PC-3 (cell line): ENCODE measurements around the gene ANKRD49. TPM values are rescaled to one million over a fixed set of nuclear protein-coding genes. Genes with fewer than 3 reads are reported as not detected.

ENCODE experiments used
- ATAC-seq: fragments of 200-7000 bp; cut with Tn5 transposase; 2 replicates; pipeline ENCODE4 v1.9.1; 2020; ENCODE audit warnings: mild to moderate bottlenecking, moderate library complexity
- Bru-seq: library from RNA; stranded (reverse); fragments of 400-500 nt; gene quantifications from one replicate; lab custom pipeline; 2021; lab: Mats Ljungman, UMichigan
- BruChase-seq, 2 experiments: library from RNA; stranded (reverse); fragments of 400-500 nt; gene quantifications; one replicate each; lab custom pipeline; 2021; lab: Mats Ljungman, UMichigan
- BruUV-seq: library from RNA; stranded (reverse); fragments of 400-500 nt; replicated peaks from 2 replicates; lab custom pipeline; 2021; lab: Mats Ljungman, UMichigan
- CTCF ChIA-PET: fragments of 300-600 bp; sonication (Branson Sonifier 250); formaldehyde crosslinking; loops from one replicate; lab custom pipeline; 2022; ENCODE audit warnings: antibody characterized with exemption; lab: Charles Lee
- POLR2A ChIA-PET: fragments of 300-600 bp; sonication (Branson Sonifier 250); formaldehyde crosslinking; loops from one replicate; lab custom pipeline; 2022; ENCODE audit warnings: antibody characterized with exemption; ENCODE audit not compliant: unreplicated experiment; lab: Charles Lee
- DNase-seq: peaks from one replicate; pipeline ENCODE4 v3.0.0-alpha.2; 2015
- H2AFZ ChIP-seq: fragments of 300-600 bp; sonication (generic); 2 replicates; pipeline ENCODE4 v1.6.0; 2016; ENCODE audit warnings: antibody characterized with exemption, low read length
- H3F3A ChIP-seq: fragments of 300-600 bp; sonication (generic); one replicate; pipeline ENCODE4 v1.6.0; 2017; ENCODE audit warnings: antibody characterized with exemption, low read length, control low read depth, mild to moderate bottlenecking; ENCODE audit not compliant: unreplicated experiment
- H3K27ac ChIP-seq: fragments of 300-600 bp; sonication (generic); 2 replicates; pipeline ENCODE4 v1.5.1; 2016; ENCODE audit warnings: mild to moderate bottlenecking, low read length
- H3K27me3 ChIP-seq: fragments of 300-600 bp; sonication (generic); 2 replicates; pipeline ENCODE4 v1.6.1; 2016; ENCODE audit warnings: low read length, mixed read lengths
- H3K36me3 ChIP-seq: fragments of 300-600 bp; sonication (generic); 2 replicates; pipeline ENCODE4 v1.6.1; 2016; ENCODE audit warnings: low read depth, mixed run types, low read length, mixed read lengths
- H3K4me1 ChIP-seq: fragments of 300-600 bp; sonication (generic); 2 replicates; pipeline ENCODE4 v1.5.1; 2016; ENCODE audit warnings: low read length; ENCODE audit not compliant: insufficient read depth
- H3K4me2 ChIP-seq: fragments of 300-600 bp; sonication (generic); 2 replicates; pipeline ENCODE4 v1.6.0; 2016; ENCODE audit warnings: low read length
- H3K4me3 ChIP-seq: fragments of 300-600 bp; sonication (generic); 2 replicates; pipeline ENCODE4 v1.5.1; 2016; ENCODE audit warnings: mild to moderate bottlenecking, low read length, mixed read lengths
- H3K79me2 ChIP-seq: fragments of 300-600 bp; sonication (generic); 2 replicates; pipeline ENCODE4 v1.6.1; 2017; ENCODE audit warnings: low read length, mixed read lengths
- H3K9ac ChIP-seq: fragments of 300-600 bp; sonication (generic); 2 replicates; pipeline ENCODE4 v1.6.0; 2016; ENCODE audit warnings: mild to moderate bottlenecking, low read length
- H3K9me2 ChIP-seq: fragments of 300-600 bp; sonication (generic); replicated peaks from 2 replicates; pipeline ENCODE4 v1.6.1; 2016; ENCODE audit warnings: mixed run types, low read length, mixed read lengths
- H3K9me3 ChIP-seq: fragments of 300-600 bp; sonication (generic); 2 replicates; pipeline ENCODE4 v1.6.1; 2016; ENCODE audit warnings: low read length, mixed read lengths
- H4K20me1 ChIP-seq: fragments of 300-600 bp; sonication (generic); 2 replicates; pipeline ENCODE4 v1.6.1; 2016; ENCODE audit warnings: low read length, mixed read lengths
- EZH2 ChIP-seq: fragments of 300-600 bp; sonication (generic); IDR thresholded peaks from one replicate; pipeline ENCODE4 v1.6.1; 2017; ENCODE audit warnings: antibody characterized with exemption, mild to moderate bottlenecking, low read length; ENCODE audit not compliant: unreplicated experiment
- EZH2phosphoT487 ChIP-seq: fragments of 300-600 bp; sonication (generic); IDR thresholded peaks from 2 replicates; pipeline ENCODE4 v1.6.1; 2018; ENCODE audit warnings: mild to moderate bottlenecking, antibody characterized with exemption, low read length, borderline replicate concordance
- intact Hi-C: fragments of 100-400 bp; cut with micrococcal nuclease; formaldehyde crosslinking; loops from 2 replicates; pipeline ENCODE4 v1.9.0; 2023
- long read RNA-seq: library from polyadenylated mRNA; unstranded; transcript quantifications from one replicate; pipeline ENCODE4 v2.0.0, GENCODE V29; 2021; ENCODE audit not compliant: unreplicated experiment
- total RNA-seq: library from RNA; depleted of rRNA; stranded (reverse); fragments of >200 nt; gene quantifications from 2 replicates; pipeline ENCODE4 v1.2.3, GENCODE V29; 2014; rRNA removed
- TF ChIP-seq, protein P1 (sequence below): fragments of 300-600 bp; sonication (generic); conservative IDR thresholded peaks from 2 replicates; pipeline ENCODE4 v1.5.1; 2017; ENCODE audit warnings: antibody characterized with exemption, low read depth, mild to moderate bottlenecking, low read length

ANKRD49 gene
- 6.9 and 9.0 TPM in 2 replicates for total RNA-seq
- Bru-seq, nascent RNA: percentile 80 among the genes with signal in this experiment
- percentile 63 among the genes with signal in this experiment for BruChase-seq, experiment 1, labeled RNA remaining after a 6-hour chase
- percentile 90 among the genes with signal in this experiment for BruChase-seq, experiment 2, labeled RNA remaining after a 2-hour chase
- long read RNA-seq, transcript ANKRD49-210 (3 exons, 2,268 nt): major isoform, 10 of 21 reads
- long read RNA-seq, partial matches to known transcripts: 0 of 21 reads
- long read RNA-seq, other reads (novel, unspliced or antisense): 7 of 21 reads

DNA sequence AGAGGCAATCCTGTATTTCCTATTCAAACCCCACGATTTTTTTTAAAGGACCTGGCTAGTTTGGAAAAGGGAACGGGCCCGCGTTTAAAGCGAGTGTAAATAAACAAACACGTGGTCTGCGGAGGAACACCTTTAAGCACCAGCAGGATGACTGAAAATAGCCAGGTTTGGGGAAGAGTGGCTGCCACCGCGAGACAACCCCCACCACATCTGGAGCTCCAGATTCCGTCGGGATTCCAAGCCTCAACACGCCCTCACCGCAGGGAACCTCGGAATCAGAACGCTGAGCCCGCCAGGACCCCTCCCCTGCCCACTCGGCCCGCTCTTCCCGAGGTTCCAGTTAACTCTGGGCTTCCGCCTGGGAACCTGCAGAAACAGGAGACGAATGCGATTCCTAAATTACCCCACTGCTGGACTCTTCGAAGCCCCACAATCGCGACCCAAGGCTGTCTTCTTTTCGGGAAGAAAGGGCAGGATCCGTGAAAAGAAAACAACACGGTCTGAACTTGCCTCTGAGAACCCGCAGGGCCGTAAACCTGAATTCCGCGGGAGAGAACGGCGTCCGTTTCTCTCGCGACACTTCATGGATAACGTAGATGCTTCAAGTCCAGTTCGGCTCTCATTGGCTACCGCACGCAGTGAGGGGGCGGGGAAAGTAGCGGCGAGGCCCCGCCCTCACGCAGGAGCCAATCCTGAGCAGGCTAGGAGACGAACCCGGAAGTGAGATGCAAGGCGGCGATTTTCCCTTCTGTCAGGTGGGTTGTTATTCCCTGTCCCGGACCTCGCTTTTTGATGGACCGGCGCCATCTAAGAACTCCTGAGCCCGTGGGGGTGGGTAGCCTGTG lies at the start of gene ANKRD49, which contains the start of gene MRE11:
Gene ANKRD49, plus strand, starts transcription at position 704 of the 845 bp plus-strand sequence. CDS start 2,710 bp downstream, outside the sequence.
Gene MRE11, minus strand, starts transcription at position 564 of the 845 bp plus-strand sequence. CDS start 1,043 bp downstream, outside the sequence.
- no peaks in the 10 kb centered on the region for H4K20me1 ChIP-seq
- TF ChIP-seq, protein P1, sequence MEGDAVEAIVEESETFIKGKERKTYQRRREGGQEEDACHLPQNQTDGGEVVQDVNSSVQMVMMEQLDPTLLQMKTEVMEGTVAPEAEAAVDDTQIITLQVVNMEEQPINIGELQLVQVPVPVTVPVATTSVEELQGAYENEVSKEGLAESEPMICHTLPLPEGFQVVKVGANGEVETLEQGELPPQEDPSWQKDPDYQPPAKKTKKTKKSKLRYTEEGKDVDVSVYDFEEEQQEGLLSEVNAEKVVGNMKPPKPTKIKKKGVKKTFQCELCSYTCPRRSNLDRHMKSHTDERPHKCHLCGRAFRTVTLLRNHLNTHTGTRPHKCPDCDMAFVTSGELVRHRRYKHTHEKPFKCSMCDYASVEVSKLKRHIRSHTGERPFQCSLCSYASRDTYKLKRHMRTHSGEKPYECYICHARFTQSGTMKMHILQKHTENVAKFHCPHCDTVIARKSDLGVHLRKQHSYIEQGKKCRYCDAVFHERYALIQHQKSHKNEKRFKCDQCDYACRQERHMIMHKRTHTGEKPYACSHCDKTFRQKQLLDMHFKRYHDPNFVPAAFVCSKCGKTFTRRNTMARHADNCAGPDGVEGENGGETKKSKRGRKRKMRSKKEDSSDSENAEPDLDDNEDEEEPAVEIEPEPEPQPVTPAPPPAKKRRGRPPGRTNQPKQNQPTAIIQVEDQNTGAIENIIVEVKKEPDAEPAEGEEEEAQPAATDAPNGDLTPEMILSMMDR: no peak
- no peak for TF ChIP-seq EZH2
- TF ChIP-seq EZH2phosphoT487: no peak
- no peaks in the 10 kb centered on the region for H3F3A ChIP-seq
- peaks cover 25% of the 10 kb centered on the region for H3K4me1 ChIP-seq
- no peaks in the 10 kb centered on the region for H3K9me2 ChIP-seq
- BruUV-seq: TSS peak; percentile 71
- peaks cover 22% of the 10 kb centered on the region; the same call in 1 of the 2 replicates for H3K36me3 ChIP-seq
- ATAC-seq (peak; percentile 99), DNase-seq (peak; percentile 100)
- POLR2A ChIA-PET: no interaction called here
- H3K79me2 ChIP-seq: peaks cover 39% of the 10 kb centered on the region
- peak within 1 kb of the TSS; percentile 79 for H3K4me3 ChIP-seq
- no peaks in the 10 kb centered on the region for H3K27me3 ChIP-seq
- H3K27ac ChIP-seq: peak within 1 kb of the TSS; percentile 60
- peak within 1 kb of the TSS; percentile 90 for H2AFZ ChIP-seq
- H3K4me2 ChIP-seq: peak within 1 kb of the TSS; percentile 95
- CTCF ChIA-PET: no interaction called here
- H3K9me3 ChIP-seq: no peaks in the 10 kb centered on the region
- intact Hi-C loops: loop anchor here (1.0 to 5.0 kb wide), 3 partner anchors 20 to 586 kb away; no protein-coding TSS in a partner anchor
- peak within 1 kb of the TSS; percentile 90 for H3K9ac ChIP-seq

GRCh38 chr11:94445641-94446040 lies 48.1 kb upstream of the ANKRD49 start:
- no peak overlapping the region for H3K4me2 ChIP-seq
- H3K27me3 ChIP-seq: no peaks in the 10 kb centered on the region
- no TSS peak for BruUV-seq
- no peak overlapping the region for H3K4me3 ChIP-seq
- no peaks in the 10 kb centered on the region for H3K9me2 ChIP-seq
- POLR2A ChIA-PET: no interaction called here
- intact Hi-C loops: no loop called here
- no peak for TF ChIP-seq EZH2
- no peak for ATAC-seq
- H3K79me2 ChIP-seq: no peaks in the 10 kb centered on the region
- no peaks in the 10 kb centered on the region for H3K9me3 ChIP-seq
- H3K4me1 ChIP-seq: peaks cover 18% of the 10 kb centered on the region
- H3K36me3 ChIP-seq: peaks cover 16% of the 10 kb centered on the region; the same call in 1 of the 2 replicates
- H3K27ac ChIP-seq: no peak overlapping the region
- H3K9ac ChIP-seq: no peak overlapping the region
- peaks cover 4% of the 10 kb centered on the region; the same call in 1 of the 2 replicates for H4K20me1 ChIP-seq
- DNase-seq: no peak
- peaks cover 10% of the 10 kb centered on the region for H3F3A ChIP-seq
- H2AFZ ChIP-seq: no peak overlapping the region
- CTCF ChIA-PET: no interaction called here

DNA sequence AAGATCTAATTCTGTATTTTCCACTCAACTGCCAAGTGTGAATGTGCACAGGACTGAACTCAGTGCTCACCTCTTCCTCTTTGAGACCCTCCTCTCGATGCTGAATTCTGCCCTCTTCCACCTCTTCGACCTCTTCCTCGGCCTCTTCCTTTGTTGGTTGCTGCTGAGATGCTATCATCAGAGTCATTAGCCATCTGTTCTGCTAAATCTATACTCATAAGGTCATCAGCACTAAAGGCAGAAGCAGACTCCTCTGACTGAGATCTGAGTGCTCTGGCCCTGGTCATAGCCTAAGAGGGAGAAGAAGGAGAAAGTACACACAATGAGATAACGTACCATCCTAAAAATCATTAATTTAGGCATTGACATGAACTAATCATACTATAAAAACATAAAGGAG lies 46.6 kb upstream of the ANKRD49 start:
- peaks cover 4% of the 10 kb centered on the region; the same call in 1 of the 2 replicates for H4K20me1 ChIP-seq
- no peaks in the 10 kb centered on the region for H3K9me2 ChIP-seq
- H3K27me3 ChIP-seq: no peaks in the 10 kb centered on the region
- no peak overlapping the region for H3K4me2 ChIP-seq
- no peak overlapping the region for H2AFZ ChIP-seq
- no peaks in the 10 kb centered on the region for H3K9me3 ChIP-seq
- intact Hi-C loops: no loop called here
- DNase-seq (no peak), ATAC-seq (no peak)
- BruUV-seq: no TSS peak
- TF ChIP-seq EZH2phosphoT487 (no peak), EZH2 (no peak)
- TF ChIP-seq, protein P1: no peak
- CTCF ChIA-PET: no interaction called here
- no peak overlapping the region for H3K27ac ChIP-seq
- peaks cover 14% of the 10 kb centered on the region; the same call in 1 of the 2 replicates for H3K36me3 ChIP-seq
- no peak overlapping the region for H3K9ac ChIP-seq
- H3K79me2 ChIP-seq: no peaks in the 10 kb centered on the region
- peaks cover 19% of the 10 kb centered on the region for H3K4me1 ChIP-seq
- POLR2A ChIA-PET: no interaction called here
- H3F3A ChIP-seq: peaks cover 10% of the 10 kb centered on the region
- H3K4me3 ChIP-seq: no peak overlapping the region
